Stimulated activated CD4-positive, alpha-beta T cell treated with anti-CD3 and anti-CD28 coated beads, Interleukin-12 subunit alpha, Interleukin-12 subunit beta, amount 100 ng/mL, for 24 hours (primary cell): ENCODE measurements around the gene GALNT17.

Experiments used
- DNase-seq, 2 experiments: peaks; one replicate each; pipeline ENCODE4 v3.0.0-alpha.2; 2020; ENCODE audit warnings: low read depth in 2 of 2

Gene GALNT17

GRCh38 chr7:71402684-71403083 lies 270.7 kb downstream of the GALNT17 start:
- no peak for DNase-seq

- DNase-seq = no peak
These were observed 271.4 kb downstream of the GALNT17 start for GRCh38 chr7:71403202-71403946.

- no peak for DNase-seq
These were observed 272.9 kb downstream of the GALNT17 start for GRCh38 chr7:71404726-71405345.

GRCh38 chr7:71408271-71408670 lies 276.3 kb downstream of the GALNT17 start:
- no peak for DNase-seq

- DNase-seq = no peak
These were observed 277.7 kb downstream of the GALNT17 start for GRCh38 chr7:71409550-71410157.

- no peak for DNase-seq
These were observed 279.5 kb downstream of the GALNT17 start for GRCh38 chr7:71411475-71411874.

GRCh38 chr7:71414490-71414889 lies 282.5 kb downstream of the GALNT17 start:
- no peak for DNase-seq

GRCh38 chr7:71419546-71420337 lies 287.8 kb downstream of the GALNT17 start:
- DNase-seq = no peak

- DNase-seq = no peak
These were observed 290.2 kb downstream of the GALNT17 start for GRCh38 chr7:71422104-71422503.

- DNase-seq = no peak
These were observed 292.5 kb downstream of the GALNT17 start for GRCh38 chr7:71424166-71425035.

GRCh38 chr7:71429083-71429482 lies 297.1 kb downstream of the GALNT17 start:
- no peak for DNase-seq

GRCh38 chr7:71430246-71430645 lies 298.3 kb downstream of the GALNT17 start:
- DNase-seq = no peak

- DNase-seq = no peak
These were observed 307.4 kb downstream of the GALNT17 start for GRCh38 chr7:71439321-71439720.

GRCh38 chr7:71442492-71443190 lies 310.7 kb downstream of the GALNT17 start:
- no peak for DNase-seq

- DNase-seq = no peak
These were observed 311.2 kb downstream of the GALNT17 start for GRCh38 chr7:71443191-71443530.

GRCh38 chr7:71444130-71444529 lies 312.2 kb downstream of the GALNT17 start:
- no peak for DNase-seq

GRCh38 chr7:71453630-71454029 lies 321.7 kb downstream of the GALNT17 start:
- no peak for DNase-seq

- DNase-seq = no peak
These were observed 323.0 kb downstream of the GALNT17 start for GRCh38 chr7:71454981-71455380.

GRCh38 chr7:71457021-71457420 lies 325.1 kb downstream of the GALNT17 start:
- no peak for DNase-seq

GRCh38 chr7:71457846-71458590 lies 326.1 kb downstream of the GALNT17 start:
- no peak for DNase-seq
